GM18526 (cell line): Measurements from ENCODE around the gene PGM3.

ENCODE experiments used
- POLR2A ChIP-seq: IDR thresholded peaks from 3 replicates; pipeline ENCODE4 v1.6.1; 2011; ENCODE audit not compliant: insufficient read length; ENCODE audit errors: extremely low read depth

Gene PGM3

GRCh38 chr6:83153883-83154521, 39.1 kb downstream of the PGM3 start:
- no peak for TF ChIP-seq POLR2A

GRCh38 chr6:83152913-83153312, 40.2 kb downstream of the PGM3 start:
- no peak for TF ChIP-seq POLR2A

DNA sequence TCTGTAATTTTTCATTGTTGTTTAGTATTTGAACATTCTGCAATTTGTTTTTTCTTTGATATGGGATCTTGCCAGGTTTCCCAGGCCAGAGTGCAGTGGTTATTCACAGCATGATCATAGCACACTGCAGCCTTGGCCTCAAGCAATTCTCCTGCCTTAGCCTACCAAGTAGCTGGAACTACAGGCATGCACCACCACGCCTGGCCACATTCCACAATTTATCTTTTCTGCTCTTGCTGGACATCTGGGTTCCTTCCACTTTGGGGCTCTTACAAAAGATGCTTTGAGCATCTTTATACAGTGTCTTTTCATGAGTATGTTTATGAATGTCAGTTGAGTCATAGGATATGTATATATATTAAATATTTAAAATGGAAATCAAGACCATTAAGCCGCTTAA, 42.0 kb downstream of the PGM3 start:
- no peak for TF ChIP-seq POLR2A

- no peak for TF ChIP-seq POLR2A
Measured at GRCh38 chr6:83138758-83139157, 54.3 kb downstream of the PGM3 start.

DNA sequence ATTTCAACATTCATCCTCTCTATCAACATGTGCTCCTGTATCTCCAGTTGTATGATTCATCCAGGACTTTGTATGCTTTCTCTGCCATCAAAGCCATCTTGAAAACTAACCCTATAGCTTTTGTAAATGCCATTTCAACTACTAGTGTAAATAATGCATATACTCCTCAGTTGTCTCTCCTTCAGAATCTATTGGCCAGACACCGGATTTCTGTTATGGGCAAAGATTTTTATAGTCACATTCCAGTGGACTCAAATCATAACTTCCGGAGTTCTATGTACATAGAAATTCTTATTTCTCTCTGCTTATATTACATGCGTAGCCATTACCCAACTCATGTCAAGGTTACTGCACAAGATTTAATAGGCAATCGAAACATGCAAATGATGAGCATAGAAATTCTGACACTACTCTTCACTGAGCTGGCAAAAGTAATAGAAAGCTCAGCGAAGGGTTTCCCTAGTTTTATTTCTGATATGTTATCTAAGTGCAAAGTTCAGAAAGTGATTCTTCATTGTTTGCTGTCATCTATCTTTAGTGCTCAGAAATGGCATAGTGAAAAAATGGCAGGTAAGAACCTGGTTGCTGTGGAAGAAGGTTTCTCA, 54.8 kb downstream of the PGM3 start:
- no peak for TF ChIP-seq POLR2A

DNA sequence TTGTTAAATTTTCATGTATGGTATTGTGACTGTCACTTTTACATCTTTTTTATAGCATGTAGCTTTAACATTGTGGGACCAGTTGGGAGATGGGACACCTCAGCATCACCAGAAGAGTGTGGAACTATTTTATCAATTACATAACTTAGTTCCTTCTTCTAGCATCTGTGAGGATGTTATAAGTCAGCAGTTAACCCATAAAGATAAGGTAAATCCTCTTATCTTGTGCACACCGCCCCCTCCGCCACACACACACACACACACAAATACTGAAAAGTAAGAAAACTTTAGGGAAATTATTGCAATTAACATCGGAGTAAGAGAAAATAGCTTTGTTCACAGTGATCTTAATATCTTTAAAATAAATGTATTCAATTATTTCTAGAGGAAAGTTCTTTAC, 60.9 kb downstream of the PGM3 start:
- no peak for TF ChIP-seq POLR2A

DNA sequence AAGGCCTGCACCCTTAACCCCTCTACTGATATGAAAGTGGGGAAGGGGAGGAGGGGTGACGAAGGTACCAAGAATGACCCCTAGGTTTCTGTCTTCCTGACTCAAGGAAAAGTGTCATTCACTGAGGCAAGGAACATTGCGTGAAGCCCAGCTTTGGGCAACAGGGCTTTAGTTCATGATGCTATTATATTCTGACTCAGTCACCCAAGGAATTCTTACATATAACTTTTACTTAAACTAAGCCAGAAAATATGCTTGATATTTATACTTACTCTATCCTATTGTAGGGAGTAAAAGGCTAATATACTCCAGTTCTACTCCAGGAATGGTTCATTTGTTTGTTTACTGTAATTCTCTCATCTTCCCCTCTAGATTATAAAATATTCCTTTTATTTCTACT, 65.1 kb downstream of the PGM3 start:
- no peak for TF ChIP-seq POLR2A

DNA sequence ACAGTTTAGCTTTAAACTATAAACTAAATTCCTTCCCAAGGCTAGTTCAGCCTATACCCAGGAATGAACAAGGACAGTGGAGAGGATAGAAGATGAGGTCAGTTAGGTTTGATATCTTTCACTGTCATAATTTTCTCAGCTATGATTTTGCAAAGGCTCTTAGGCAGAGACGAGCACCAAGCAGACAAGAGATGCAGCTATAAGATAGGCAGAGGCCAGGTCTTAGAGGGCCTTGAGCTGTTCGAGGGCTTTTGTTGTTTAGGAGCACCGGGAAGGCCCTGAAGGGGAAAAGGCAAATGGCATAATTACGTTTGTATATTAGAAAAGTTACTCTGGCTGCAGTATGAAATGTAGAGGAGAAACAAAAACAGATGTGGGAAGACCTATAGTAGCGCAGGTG, 65.8 kb downstream of the PGM3 start:
- TF ChIP-seq POLR2A = no peak

- no peak for TF ChIP-seq POLR2A
Measured at GRCh38 chr6:83126807-83127206, 66.3 kb downstream of the PGM3 start.

DNA sequence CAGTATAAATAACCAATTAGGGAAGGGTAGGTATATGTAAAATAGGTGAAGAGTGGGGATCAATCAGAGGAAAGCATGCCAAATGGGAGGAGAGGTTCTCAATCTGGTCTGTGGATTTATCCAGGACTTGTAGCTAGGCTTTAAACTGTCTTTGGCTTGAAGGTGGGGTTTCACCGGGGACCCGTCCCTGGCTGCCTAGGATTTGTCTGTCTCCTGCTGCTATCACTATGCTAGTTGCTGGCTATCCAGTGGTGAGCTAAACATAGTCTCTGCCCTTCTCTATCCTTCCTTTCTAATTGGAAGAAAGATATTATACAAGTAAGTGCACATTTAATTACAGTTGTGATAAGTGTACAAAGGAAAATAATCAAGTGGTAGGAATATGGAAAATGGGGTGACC, 66.8 kb downstream of the PGM3 start:
- TF ChIP-seq POLR2A = no peak

DNA sequence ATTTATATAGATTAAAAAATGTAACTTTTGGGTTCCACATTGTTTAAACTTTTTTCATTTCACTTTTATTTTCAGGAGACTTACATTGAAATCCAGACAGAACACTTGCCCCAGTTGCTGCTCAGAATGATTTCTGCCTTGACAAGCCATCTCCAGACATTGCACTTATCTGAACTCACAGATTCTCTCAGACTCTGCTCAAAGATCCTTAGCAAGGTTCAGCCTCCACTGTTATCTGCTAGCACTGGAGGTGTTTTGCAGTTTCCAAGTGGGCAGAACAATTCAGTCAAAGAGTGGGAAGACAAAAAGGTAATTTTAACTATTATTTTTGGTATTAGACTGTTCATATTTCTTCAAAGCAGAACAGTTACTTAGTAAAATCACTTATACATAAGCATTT, 67.6 kb downstream of the PGM3 start:
- no peak for TF ChIP-seq POLR2A

- no peak for TF ChIP-seq POLR2A
Measured at GRCh38 chr6:83124553-83124952, 68.5 kb downstream of the PGM3 start.

GRCh38 chr6:83119742-83120300, 73.2 kb downstream of the PGM3 start:
- TF ChIP-seq POLR2A = no peak

- TF ChIP-seq POLR2A = no peak
Measured at GRCh38 chr6:83117802-83118201, 75.3 kb downstream of the PGM3 start.
